NK-92 treated with Interleukin-12 subunit alpha and Interleukin-12 subunit beta, amount 100 ng/mL, for 24 hours (cell line): ENCODE results near the gene CACNA2D1.

ENCODE experiments used
- DNase-seq: peaks from one replicate; lab custom pipeline; 2025; lab: John Stamatoyannopoulos, UW

The CACNA2D1 gene

DNA sequence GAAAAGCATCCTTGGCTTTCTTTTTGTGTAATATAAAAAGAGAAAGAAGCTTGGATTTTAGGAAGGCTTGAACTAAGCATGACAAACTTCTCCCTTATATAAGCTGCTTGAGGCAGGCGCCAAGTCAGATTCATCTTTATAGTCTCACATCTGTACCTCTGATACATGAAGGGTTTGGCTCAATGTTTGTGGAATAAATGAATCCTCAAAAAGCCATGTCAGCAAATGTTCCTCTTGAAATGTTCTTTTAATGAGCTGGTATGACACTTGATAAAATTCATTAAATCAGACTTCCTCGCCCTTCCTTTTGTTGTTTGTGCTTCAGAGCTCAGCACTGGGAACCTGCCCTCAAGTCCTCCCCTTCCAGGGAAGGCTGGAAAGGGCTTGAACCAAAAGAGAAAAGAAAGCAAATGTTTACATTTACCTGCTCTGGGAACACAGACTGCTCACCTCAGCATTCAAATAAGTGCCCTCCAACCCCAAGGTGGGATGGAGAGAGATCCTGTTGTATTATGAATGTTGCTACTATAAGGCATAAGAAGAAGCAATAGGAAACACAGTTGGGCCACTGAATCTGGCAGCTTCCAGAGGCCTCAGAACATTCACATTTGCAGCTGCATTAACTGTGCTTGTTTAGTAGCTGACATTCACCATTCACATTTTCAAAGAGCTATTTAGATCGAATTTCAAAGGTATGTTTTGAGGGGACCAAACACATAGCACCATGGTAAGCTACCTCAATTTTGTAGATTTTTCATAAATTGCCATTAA, 212.6 kb downstream of the CACNA2D1 start:
- DNase-seq, result no peak

DNA sequence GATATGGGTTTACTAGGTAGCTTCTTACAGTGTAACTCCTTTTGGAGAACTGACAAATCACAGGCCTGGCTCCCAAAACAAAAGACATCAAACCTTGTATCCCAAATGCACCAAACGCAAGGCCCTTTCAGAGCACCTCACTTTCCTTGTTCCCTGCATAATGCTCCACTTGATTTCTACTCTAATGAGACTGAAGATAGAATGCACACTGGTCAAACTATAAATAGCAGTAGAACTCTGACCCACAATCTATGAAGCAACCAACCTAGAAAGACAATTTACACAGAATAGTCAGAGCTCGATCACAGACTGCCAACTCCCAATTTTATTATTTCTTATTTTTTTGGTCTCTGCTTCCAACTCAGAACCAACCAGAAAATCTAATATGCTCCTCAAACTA, 214.4 kb downstream of the CACNA2D1 start:
- no peak for DNase-seq

DNA sequence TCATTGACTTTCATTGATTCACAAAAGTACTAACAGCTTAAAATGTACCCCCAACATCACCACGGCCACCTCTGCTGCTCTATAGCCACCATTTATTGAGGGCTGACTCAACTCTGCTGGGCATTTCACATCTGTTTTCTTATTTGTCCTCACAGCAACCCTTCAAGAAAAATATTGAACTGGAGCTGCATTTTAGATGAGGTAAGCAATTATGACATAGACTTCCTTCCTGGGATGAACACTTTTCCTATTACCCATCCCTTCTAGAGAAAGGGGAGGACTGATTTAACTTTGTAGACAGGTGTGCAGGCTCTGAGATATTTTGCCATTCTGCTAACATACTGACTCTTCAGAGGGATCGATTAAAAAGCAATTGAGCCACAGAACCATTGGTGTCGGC, 217.4 kb downstream of the CACNA2D1 start:
- no peak for DNase-seq

DNA sequence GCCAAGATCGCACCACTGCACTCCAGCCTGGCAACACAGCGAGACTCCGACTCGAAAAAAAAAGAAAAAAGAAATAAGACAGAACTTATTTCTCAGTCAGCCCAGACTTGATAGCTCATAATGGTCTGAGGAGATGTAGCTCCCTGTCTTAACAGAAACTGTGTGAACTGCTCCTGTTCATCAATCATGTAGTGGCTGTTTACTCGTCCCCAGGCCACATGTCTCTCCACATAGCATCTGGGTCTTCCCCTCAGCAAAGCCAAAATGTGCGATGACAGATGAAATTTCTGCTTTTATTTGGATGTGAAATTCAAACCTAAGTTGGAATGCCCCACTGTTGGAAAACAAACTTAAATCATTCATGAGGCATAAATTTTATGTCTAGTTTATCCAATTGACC, 219.0 kb downstream of the CACNA2D1 start:
- no peak for DNase-seq

DNA sequence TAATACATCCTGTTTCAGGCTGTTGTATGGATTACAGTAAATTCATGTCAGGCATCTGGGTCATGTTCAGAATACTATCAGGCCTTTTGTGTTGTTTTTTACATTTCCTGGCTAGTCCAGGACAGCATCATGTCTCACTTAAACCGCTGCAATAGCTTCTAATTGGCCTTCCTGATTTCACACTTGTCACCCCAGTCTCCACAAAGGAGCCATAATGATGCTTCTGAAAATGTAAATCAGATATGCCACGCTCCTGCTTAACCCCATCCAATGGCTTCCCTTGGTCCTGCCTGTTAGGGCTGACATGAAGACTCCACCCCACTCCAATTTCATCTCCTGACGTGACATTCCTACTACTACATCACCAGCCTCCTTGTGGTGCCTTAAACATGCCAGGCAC, 220.0 kb downstream of the CACNA2D1 start:
- no peak for DNase-seq

DNA sequence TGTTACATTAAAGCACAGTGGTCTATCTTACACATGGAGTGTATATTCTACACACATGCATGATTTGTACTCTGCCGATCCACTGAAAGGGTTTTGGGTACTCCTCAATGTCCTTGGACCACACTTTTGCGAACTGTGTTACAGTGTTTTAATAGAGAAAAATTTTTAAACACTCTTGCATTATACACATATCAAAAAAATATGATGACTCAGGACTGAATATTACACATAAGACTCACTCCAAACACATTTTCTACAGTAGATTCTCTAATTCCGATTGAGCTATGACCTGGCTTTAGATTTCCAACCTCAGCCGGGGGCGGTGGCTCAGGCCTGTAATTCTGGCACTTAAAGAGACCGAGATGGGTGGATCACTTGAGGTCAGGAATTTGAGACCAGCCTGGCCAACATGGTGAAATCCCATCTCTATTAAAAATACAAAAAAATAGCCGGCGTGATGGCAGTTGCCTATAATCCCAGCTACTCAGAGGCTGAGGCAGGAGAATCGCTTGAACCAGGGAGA, 222.4 kb downstream of the CACNA2D1 start:
- DNase-seq, result no peak

DNA sequence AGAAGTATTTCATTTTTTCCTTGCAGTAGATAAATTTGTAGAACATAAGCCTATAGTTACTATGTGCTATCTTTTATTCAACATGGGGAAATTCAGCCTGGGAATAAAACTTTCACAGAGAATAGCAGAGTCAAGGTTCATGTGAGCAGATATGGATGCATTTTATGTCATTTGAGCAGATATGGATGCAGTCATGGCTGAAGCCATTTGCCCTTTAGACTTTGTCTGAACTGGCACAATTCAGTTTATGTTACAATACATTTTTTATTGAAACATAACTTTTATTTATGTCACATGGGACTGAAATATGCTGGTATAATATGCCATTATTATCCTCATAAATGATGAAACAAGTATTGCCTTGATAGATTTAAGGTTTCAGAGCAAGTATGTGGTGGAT, 231.1 kb downstream of the CACNA2D1 start:
- no peak for DNase-seq

DNA sequence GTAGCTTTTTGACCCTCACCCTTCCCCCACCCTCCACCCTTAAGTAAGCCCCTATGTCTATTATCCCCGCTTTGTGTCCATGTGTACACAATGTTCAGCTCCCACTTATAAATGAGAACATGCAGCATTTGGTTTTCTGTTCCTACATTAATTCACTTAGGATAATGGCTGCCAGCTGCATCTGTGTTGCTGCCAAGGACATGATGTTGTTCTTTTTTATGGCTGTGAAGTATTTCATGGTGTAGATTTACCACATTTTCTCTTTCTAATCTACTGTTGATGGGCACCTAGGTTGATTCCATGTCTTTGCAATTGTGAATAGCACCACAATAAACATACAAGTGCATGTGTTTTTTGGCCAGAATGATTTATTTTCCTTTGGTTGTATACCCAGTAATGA, 232.2 kb downstream of the CACNA2D1 start:
- no peak for DNase-seq

DNA sequence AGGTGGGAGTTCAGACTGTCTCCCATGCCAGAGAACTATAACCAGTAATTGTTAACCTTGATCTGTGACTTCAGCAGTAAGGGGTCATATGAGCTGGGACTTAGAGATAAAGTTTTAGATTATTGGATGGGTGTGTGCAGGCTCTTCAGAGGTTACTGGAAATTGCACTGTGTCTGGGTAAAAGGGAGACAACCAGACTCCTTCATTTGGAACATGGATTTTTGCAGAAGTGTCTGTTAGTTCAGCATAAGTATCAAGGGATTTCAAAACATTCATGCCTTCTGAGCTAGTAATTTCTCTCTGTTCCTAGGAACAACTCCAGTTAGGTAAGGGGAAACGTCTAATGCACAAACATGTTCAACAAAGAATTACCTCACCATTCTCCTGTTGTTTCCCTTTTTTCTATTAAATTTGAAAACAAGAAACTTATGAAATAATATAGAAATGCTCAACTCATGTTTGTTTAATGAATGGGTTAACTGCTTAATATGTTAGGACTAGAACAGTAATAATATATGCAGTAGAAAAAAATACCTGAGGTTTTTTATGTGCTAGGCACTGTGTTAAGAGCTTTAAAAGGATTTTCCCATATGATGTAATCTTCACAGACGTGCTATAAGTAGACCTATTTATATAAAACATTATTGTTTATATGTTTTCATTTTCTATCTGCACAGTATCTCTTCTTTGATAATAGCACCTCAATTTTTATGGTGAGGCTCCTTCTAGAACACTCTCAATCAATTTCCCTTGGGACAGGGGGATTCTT, 233.0 kb downstream of the CACNA2D1 start:
- no peak for DNase-seq

DNA sequence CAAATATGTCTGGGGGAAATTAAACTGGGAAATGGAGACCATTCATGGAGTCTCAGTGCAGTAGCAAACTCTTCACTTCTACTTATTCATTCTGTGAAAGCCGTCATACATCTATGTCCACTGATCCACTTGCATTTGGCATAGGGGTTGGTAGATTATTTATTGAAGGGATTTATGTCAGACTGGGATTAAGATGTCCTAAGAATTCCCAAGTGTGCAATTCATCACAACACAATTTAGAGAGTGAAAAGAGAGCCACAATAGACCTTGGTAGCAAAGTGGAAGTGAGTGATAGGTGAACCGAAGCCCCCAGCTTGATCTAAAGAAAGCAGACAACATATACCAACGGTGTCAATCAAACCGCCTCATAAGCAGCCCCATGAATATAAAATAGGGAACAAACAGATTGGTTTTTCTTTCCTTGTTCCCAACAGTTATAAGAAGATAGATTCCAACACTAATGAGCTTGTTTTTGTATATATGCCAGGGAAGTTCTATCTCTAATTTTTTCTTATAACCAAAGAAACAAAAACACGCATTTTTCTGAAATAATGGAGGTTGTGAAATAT, 234.3 kb downstream of the CACNA2D1 start:
- no peak for DNase-seq

DNA sequence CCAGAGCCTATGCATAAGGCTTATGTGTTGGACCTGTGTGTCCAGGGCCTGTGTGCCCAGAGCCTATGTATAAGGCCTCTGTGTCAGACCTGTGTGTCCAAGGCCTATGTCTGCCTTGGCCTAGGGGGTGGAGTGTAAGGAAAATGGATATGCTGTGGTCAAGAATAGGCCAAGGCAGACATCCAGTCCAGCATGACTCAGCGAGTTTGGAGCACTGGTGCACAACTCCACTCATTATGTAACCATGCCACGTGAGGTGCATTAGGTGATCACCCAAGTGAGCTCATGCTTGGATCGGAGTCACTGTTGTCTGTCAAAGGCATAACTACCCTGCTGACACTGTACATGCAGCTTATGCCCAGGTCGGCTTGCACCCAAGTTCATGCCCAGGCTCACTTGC, 238.9 kb downstream of the CACNA2D1 start:
- no peak for DNase-seq

DNA sequence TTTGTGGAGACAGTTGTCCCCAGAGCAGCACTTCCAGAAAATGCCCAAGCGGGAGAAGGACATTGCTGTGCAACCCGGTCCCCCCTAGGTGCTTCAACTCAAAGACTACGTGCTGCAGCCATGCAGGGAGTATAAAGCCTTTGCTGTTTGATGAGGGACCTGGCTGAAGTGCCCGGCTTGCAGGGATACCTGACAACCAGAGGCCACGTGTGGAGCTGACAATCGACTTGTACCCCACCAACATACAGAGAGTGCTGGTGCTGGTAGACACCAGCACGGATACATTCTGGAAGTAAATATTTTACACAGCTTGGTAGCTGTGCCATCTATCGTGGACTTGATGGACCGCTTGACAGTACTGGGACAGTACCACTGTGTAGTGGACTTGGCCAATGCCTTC, 240.6 kb downstream of the CACNA2D1 start:
- DNase-seq, result no peak

DNA sequence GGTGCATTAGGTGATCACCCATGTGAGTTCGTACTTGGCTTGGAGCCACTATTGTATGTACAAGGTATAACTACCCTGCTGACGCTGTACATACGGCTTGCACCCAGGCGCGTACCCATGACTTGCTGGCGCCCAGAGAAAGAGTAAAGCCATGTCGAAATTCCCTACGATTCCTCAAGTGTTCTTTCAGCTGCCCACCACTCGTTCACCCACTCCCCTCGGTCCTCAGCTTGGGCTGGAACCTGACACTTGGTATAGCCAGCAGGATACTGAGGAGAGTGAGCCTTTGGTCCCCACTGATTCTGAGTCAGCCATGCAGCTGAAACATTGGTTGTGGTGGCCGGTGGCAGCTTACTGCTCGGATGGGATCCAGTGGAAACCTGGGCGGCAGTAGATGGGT, 241.5 kb downstream of the CACNA2D1 start:
- DNase-seq, result no peak

DNA sequence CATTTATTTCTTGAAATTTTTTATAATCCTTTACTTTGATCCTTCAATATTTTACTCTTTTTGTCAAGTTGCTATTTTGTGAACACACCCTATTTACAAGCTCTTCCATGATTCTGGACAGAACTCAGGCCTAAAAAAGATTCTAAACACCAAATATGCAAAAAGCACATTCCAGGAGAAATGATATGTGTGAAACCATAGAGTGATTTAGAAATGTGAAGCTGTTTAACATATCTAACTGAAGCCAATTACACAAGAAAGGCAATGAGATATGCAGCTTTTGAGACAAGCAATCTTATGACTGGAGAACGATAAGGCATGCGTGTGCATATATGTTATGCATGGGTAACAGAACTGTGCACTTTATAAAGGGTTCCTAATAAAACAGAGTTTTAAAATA, 243.0 kb downstream of the CACNA2D1 start:
- DNase-seq, result no peak

DNA sequence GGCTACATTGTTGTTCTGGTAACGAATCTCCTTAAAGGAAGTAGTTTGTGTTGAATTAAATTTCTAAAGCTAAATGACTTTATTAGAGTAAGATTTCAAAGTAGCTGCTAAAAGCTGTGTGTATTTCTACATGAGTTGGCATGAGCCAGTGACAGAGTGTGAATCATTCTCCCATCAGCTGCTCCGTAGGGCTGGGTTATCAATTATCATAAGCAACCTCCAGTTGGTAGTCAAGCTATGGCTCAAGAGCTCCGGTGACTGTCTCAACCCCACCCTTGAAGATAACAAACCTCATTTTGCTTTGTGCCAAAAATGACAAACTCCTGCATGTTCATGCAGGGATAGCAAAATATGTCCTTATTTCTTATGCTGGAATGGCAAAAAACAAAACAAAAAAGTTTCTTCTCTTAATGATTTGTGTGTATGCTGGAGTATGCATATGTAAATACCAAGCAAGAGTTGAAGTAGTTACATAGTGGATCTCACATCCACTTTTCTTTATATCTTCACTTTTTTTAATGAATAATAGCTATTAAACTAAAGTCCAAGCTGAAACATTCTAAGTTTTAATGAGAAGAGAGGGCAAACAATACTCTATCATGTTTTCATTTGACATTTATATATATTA, 249.4 kb downstream of the CACNA2D1 start:
- DNase-seq, result no peak

DNA sequence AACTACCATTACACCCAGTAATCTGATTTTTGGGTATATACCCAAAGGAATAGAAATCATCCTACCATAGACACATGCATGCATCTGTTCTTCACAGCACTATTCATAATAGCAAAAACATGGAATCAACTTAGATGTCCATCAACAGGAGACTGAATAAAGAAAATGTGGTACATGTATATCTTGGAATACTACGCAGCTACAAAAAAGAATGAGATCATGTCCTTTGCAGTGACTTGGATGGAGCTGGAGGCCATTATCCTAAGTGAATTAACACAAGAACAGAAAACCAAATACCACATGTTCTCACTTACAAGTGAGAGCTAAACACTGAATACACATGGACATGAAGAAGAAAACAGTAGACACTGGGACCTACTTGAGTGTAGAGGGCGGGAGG, 254.9 kb downstream of the CACNA2D1 start:
- DNase-seq, result no peak

DNA sequence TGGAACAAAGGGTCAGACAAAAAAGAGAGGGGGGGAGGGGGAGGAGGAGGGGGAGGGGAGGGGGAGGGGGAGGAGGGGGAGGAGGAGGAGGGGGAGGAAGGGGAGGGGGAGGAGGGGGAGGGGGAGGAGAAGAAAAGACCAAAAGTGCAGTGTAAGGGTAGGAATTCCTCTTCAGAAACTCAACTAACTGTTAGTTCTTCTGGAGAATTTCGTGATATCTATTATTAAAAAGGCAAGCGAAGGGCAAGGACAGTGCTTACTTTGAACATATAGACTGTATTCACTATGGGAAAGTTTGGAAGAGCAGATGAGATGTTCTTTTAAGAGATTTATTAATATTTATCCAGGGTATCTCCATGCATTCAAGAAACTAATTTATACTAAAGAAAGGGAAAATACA, 258.1 kb downstream of the CACNA2D1 start:
- DNase-seq, result no peak

DNA sequence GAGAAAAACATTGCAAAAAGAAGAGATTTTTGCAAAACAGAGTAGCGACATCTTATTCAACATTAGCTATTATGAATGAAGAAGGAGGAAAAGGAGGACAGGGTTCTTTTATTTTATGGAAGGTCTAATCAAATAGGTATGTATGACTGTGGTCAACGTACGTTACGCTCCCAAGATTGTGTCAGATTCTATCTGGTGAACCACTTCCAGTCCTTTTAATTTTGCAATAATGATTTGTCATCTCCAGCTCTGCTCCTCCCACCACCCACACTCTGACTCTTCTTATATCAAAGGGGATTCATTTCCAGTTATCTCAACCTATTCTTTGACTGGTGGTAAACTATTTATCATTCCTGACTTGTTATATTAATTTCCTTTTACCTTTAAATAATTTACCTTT, 259.9 kb downstream of the CACNA2D1 start:
- DNase-seq, result no peak

DNA sequence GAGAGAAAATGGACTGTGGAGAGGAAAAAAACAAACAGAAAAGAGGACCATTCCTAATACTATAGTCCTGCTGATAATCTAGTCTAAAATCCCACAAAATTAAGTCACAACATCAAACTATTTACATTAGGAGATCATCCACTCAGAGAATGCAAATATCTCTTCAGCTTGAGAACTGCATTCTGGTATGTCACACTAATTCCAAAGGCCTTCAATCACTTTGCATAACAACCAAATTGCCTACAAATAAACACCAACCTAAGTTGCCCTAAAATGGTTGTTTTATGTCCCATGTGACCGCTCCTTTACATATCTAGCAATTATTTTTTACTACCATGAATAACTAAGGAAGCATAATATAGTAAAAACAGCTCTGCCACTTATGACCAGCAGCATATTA, 264.3 kb downstream of the CACNA2D1 start:
- DNase-seq, result no peak

DNA sequence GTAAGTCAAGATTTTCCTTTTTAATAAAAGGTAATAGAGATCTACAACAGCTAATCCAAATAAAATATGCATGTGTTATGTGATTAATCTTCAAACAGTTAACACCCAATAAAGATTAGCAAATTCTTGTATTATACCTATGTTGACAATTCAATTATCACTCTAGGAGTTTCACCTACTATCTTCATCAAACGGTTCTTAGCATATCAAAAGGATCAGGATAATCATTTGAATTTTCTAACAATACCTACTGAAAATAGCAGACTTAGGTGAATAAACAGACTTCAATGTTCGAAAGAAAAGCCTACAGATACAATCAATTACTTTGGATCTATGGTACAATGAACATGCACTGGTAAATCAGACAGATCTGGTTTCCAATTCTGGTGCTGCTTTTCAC, 268.3 kb downstream of the CACNA2D1 start:
- DNase-seq, result no peak

DNA sequence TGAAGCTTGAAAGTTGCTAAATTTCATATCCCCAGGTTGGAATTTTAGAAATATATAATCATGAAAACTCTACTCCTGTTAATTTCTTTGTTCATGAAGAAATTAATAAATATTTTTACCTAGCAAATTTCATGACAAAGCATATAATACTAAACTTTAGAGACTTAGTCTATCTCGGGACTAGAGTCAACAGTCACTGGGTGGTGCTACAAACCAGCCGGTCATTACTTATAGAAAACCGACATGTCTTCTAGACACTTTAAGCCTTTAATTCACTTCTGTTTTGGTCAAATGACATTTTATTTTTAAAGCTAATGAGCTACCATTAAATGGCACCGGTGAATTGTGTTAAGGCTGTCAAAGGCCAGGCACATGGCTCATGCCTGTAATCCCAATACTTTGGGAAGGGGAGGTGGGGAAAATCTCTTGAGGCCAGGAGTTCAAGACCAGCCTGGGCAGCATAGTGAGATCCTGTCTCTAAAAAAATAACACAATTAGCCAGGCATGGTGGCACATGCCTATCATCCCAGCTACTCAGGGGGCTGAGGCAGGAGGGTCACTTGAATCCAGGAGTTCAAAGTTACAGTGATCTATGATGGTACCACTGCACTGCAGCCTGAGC, 270.1 kb downstream of the CACNA2D1 start:
- no peak for DNase-seq

DNA sequence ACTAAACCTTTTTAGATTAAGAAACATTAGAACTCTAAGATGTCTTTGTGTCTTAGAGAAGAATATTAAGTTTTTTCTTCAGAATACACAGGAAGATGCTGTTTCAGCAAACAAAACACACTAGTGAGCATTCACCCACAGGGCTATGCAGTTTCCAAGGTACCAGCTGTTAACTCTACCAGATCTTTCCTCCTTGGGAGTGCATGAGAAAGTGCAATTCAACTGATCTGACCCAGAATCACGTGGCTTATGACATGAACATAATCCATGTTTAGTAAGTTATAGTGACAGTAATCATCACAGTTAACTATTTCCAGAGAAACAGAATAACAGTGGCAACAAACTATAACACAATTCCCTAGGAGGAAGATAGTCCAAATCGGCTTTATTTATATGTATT, 270.7 kb downstream of the CACNA2D1 start:
- no peak for DNase-seq
